Type B pancreatic cell (in vitro differentiated cells): ENCODE measurements around the gene TEDC2. TPM values are rescaled to one million over a fixed set of nuclear protein-coding genes. Genes with fewer than 3 reads are reported as not detected.

Source experiments
- DNase-seq: peaks from one replicate; pipeline ENCODE4 v3.0.0; 2021; ENCODE audit warnings: mixed read lengths; ENCODE audit not compliant: unreplicated experiment; ENCODE audit errors: extremely low spot score
- H3K27ac Mint-ChIP-seq: 2 replicates; pipeline ENCODE4 v1.8.0; 2021; ENCODE audit warnings: mild to moderate bottlenecking, mixed read lengths
- H3K27me3 Mint-ChIP-seq: 2 replicates; pipeline ENCODE4 v1.8.0; 2021; ENCODE audit warnings: mixed read lengths
- H3K36me3 Mint-ChIP-seq: 2 replicates; pipeline ENCODE4 v1.8.0; 2021; ENCODE audit warnings: mixed read lengths
- H3K4me1 Mint-ChIP-seq: one replicate; pipeline ENCODE4 v1.8.0; 2021; ENCODE audit warnings: mixed read lengths; ENCODE audit not compliant: unreplicated experiment
- H3K4me3 Mint-ChIP-seq: 2 replicates; pipeline ENCODE4 v1.8.0; 2021; ENCODE audit warnings: mild to moderate bottlenecking, mixed read lengths
- H3K9me3 Mint-ChIP-seq: 2 replicates; pipeline ENCODE4 v1.8.0; 2021; ENCODE audit warnings: mixed read lengths
- CTCF ChIP-seq: fragments of 200-600 bp; sonication (generic); conservative IDR thresholded peaks from 2 replicates; pipeline ENCODE4 v1.5.0; 2021; ENCODE audit warnings: antibody characterized with exemption, mild to moderate bottlenecking
- total RNA-seq: library from RNA; stranded (reverse); gene quantifications from 2 replicates; pipeline ENCODE4 v1.2.1, GENCODE V29; 2021; ENCODE audit warnings: low replicate concordance

TEDC2 gene
- total RNA-seq, 1 donor from 2014 or later, result 31.6 TPM

GRCh38 chr16:2494616-2495015 lies 34.7 kb downstream of the TEDC2 start:
- no peak overlapping the region for H3K27ac Mint-ChIP-seq
- H3K27me3 Mint-ChIP-seq, result no peaks in the 10 kb centered on the region
- no peaks in the 10 kb centered on the region for H3K36me3 Mint-ChIP-seq
- DNase-seq, result no peak
- no peak for TF ChIP-seq CTCF
- H3K9me3 Mint-ChIP-seq, result no peaks in the 10 kb centered on the region
- peaks cover 10% of the 10 kb centered on the region for H3K4me1 Mint-ChIP-seq
- H3K4me3 Mint-ChIP-seq, result no peak overlapping the region

- H3K4me3 Mint-ChIP-seq, result no peak overlapping the region
- DNase-seq, result no peak
- no peaks in the 10 kb centered on the region for H3K9me3 Mint-ChIP-seq
- no peaks in the 10 kb centered on the region for H3K27me3 Mint-ChIP-seq
- H3K4me1 Mint-ChIP-seq, result peaks cover 10% of the 10 kb centered on the region
- H3K27ac Mint-ChIP-seq, result no peak overlapping the region
- no peaks in the 10 kb centered on the region for H3K36me3 Mint-ChIP-seq
- no peak for TF ChIP-seq CTCF
Measured at GRCh38 chr16:2495041-2495440, 35.1 kb downstream of the TEDC2 start.

GRCh38 chr16:2496223-2497115 lies 36.6 kb downstream of the TEDC2 start:
- Mint-ChIP-seq H3K36me3 (no peaks in the 10 kb centered on the region), H3K4me3 (no peak overlapping the region), H3K27ac (no peak overlapping the region), H3K9me3 (no peaks in the 10 kb centered on the region), H3K4me1 (peaks cover 7% of the 10 kb centered on the region), H3K27me3 (no peaks in the 10 kb centered on the region)
- no peak for TF ChIP-seq CTCF
- DNase-seq, result no peak

GRCh38 chr16:2497116-2497630 lies 37.3 kb downstream of the TEDC2 start:
- TF ChIP-seq CTCF, result no peak
- H3K4me1 Mint-ChIP-seq, result peaks cover 7% of the 10 kb centered on the region
- no peaks in the 10 kb centered on the region for H3K9me3 Mint-ChIP-seq
- no peaks in the 10 kb centered on the region for H3K27me3 Mint-ChIP-seq
- no peak overlapping the region for H3K4me3 Mint-ChIP-seq
- H3K36me3 Mint-ChIP-seq, result no peaks in the 10 kb centered on the region
- DNase-seq, result no peak
- no peak overlapping the region for H3K27ac Mint-ChIP-seq

- TF ChIP-seq CTCF, result no peak
- Mint-ChIP-seq H3K4me3 (no peak overlapping the region), H3K36me3 (no peaks in the 10 kb centered on the region), H3K27me3 (no peaks in the 10 kb centered on the region), H3K9me3 (no peaks in the 10 kb centered on the region), H3K4me1 (peaks cover 10% of the 10 kb centered on the region), H3K27ac (no peak overlapping the region)
- DNase-seq, result no peak
Measured at GRCh38 chr16:2497695-2498484, 38.0 kb downstream of the TEDC2 start.
